ENCODE results near the gene RBM20.
"Not testable (repeated sequence)": the region's sequence is repeated elsewhere in the genome, so short reads cannot be mapped to it uniquely, and the experiment has no call there.

The RBM20 gene

DNA sequence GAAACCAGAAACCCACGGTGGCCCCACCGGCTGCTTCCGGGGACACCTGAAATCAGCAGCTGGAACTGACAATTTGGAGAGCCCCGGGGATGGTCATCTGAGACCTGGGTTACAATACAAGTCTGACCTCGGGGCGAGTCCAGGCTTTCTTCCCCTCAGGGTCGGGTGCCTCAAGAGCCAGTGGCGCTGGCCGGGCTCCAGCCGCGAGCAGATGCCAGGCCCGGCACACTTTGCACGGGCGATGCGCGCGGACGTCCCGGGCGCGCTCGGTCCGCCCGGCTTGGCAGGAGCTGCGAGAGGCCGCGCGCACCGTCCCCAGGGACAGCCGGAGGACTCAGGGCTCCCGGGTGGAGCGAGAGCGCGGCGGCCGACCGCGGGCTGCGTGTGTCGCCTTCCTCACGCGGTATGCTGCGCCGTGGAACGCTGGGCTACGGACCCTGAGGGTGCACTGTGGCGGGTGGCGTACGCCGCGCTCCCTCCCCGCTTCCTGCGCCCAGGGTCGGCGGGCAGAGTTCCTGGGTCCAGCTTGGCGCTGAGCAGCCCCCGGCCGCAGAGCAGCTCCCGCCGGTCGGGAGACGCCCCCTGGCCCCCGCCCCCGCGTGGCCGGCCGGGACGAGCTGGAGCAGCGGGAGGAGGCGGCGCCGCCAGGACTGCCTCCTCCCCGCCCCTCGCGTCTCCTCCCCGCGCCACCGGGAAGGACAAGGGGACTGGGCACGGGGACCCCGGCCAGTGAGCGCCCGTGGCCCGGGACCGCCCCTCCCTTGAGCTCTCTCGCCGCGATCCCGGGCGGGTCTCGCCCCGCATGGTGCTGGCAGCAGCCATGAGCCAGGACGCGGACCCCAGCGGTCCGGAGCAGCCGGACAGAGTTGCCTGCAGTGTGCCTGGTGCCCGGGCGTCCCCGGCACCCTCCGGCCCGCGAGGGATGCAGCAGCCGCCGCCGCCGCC lies at the start of gene RBM20:
TSS of gene RBM20 (plus strand) at position 684 of the 945 bp plus-strand sequence. CDS start at position 803, 119 bp downstream.
- no peak for FAIRE-seq

- no peak for FAIRE-seq
These were observed 46.7 kb upstream of the RBM20 start for GRCh38 chr10:110597476-110597875.

DNA sequence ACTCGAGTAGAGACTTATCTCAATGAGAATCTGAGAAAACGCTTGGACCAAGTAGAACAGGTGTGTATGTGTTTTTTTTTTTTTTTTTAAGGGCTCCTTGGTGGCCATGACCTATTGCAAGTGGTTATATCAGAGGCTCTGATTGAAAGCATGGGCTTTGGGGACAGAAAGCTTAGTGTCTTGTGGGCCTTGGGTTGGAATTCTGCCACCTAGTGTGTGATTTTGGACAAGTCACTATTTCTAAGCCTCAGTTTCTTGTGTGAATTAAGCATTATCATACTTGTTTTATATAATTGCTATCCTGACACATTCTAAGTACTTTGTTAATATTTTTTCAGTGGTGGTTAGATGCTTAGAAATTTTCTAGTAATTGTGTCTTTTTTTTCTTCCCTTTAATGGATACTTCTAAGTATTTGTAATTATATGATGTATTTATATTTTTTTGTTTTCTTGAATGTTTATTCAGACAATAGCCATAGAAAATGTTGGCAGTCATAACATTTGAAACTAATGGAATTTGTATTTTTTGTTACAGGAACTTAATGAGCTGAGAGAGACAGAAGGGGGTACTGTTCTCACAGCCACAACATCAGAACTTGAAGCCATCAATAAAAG lies 43.5 kb upstream of the RBM20 start:
- peak; percentile 92 for FAIRE-seq

GRCh38 chr10:110601581-110601980 lies 42.6 kb upstream of the RBM20 start:
- FAIRE-seq, result no peak

GRCh38 chr10:110608087-110608486 lies 36.0 kb upstream of the RBM20 start:
- FAIRE-seq, result no peak

DNA sequence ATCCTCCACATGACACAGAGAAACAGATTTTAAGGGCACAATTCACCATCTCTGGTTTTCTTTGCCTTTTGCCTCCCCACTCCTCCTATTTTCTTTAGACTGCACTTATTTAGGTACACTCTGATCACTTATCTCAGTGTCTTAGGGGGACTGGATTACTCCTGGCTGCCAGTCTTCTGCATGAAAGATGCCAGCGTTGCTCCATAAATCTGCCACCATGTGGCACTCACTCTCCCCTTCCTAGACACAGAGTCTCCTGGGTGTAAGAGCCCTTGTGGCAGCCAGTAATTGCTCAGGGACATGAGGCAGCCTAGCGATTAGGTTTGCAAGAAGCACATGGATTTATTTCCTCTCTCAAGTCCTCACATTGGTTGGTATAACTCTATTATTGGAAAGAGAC lies 34.5 kb upstream of the RBM20 start:
- no peak for FAIRE-seq

DNA sequence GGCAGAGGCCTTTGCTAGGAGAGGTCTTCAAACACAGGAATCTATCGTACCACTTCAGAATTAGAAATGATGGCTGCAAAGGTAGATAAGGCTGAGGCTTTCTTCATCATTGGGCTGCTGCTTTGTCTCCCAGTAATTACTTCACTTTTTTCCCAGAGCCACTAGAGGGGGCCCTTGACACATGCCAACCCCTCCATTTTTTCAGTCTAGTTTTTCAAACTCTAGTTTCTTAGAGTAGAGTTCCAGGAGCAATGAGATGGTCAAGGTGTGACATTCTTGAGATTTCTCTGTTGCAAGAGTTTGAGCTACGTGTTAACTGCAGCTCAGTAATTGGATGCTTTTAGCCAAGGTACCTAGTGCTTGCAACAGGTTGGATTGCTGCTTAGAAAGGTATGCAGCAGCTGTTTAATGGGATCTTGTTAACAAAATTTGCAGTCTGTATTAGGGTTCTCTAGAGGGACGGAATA lies 33.8 kb upstream of the RBM20 start:
- FAIRE-seq, result peak; percentile 55

DNA sequence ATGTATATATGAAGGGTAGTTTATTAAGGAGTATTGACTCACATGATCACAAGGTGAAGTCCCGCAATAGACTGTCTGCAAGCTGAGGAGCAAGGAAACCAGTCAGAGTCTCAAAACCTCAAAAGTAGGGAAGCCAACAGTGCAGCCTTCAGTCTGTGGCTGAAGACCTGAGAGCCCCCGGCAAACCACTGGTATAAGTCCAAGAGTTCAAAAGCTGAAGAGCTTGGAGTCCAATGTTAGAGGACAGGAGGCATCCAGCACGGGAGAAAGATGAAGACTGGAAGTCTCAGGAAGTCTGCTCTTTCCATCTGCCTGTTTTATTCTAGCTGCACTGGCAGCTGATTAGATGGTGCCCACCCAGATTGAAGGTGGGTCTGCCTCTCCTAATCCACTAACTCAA lies 33.4 kb upstream of the RBM20 start:
- FAIRE-seq, result not testable (repeated sequence)

GRCh38 chr10:110612087-110612486 lies 32.0 kb upstream of the RBM20 start:
- FAIRE-seq, result no peak

GRCh38 chr10:110612629-110613028 lies 31.5 kb upstream of the RBM20 start:
- FAIRE-seq, result no peak

DNA sequence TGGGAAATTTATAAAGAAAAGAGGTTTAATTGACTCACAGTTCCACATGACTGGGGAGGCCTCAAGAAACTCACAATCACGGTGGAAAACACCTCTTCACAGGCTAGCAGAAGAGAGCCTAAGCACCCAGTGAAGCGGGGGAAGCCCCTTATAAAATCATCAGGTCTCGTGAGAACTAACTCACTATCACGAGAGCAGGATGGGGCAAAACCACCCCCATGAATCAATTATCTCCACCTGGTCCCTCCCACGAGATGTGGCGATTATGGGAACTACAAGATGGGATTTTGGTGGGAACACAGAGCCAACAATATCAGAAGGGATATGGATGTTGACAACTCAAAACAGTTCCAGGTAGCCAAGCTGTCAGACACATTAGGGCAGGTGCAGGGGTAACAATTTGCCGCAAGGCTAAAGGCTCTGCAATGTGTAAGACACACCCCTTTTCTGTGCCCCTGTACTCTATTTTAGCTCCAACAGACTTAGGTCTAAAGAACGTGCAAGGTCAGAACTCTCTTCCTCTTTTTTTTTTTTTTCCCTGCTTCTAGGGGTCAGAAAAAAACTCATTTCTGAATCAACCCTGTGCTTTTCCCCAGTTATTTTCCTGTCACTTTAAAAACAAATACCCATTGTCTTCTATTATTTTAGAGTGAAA lies 30.7 kb upstream of the RBM20 start:
- FAIRE-seq, result no peak

- FAIRE-seq, result no peak
These were observed 30.1 kb upstream of the RBM20 start for GRCh38 chr10:110613996-110614495.

- FAIRE-seq, result no peak
These were observed 28.9 kb upstream of the RBM20 start for GRCh38 chr10:110615057-110615747.

- FAIRE-seq, result no peak
These were observed 27.6 kb upstream of the RBM20 start for GRCh38 chr10:110616493-110617033.

DNA sequence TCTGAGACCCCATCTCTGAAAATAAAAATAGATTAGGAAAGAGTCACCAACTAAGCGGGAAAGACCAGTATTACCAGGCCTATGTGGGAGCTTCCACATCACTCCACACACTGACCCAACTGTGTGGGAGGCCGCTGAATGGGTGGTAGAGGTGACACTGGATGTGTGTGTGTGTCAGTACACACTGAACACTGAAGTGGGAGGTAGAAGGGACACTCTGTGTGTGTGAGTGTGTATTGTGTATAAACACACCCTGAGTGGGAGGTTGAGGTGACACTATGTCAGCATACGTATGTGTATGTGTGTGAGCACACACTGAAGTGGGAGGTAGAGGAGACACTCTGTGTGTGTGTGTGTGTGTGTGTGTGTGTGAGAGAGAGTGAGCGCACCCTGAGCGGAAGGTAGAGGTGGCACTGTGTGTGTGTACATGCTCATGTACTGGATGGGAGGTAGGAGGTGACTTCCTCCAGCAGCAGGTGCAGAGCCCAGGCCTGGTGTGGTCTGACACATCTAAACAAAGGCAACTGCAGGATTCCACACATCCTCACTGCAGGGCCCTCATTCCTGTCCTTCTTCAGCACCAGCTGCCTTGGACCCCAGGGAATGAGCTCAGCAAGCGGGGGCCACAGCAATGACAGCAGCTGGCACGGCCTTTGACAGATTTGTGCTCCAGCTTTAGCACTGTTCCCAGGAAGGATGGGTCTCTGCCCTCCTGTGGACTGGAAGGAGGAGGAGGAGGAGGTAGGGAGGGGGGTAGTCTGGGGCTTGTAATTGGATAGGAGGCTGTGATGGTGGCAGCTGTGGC lies 26.5 kb upstream of the RBM20 start:
- no peak for FAIRE-seq

- no peak for FAIRE-seq
These were observed 25.9 kb upstream of the RBM20 start for GRCh38 chr10:110618230-110618610.

DNA sequence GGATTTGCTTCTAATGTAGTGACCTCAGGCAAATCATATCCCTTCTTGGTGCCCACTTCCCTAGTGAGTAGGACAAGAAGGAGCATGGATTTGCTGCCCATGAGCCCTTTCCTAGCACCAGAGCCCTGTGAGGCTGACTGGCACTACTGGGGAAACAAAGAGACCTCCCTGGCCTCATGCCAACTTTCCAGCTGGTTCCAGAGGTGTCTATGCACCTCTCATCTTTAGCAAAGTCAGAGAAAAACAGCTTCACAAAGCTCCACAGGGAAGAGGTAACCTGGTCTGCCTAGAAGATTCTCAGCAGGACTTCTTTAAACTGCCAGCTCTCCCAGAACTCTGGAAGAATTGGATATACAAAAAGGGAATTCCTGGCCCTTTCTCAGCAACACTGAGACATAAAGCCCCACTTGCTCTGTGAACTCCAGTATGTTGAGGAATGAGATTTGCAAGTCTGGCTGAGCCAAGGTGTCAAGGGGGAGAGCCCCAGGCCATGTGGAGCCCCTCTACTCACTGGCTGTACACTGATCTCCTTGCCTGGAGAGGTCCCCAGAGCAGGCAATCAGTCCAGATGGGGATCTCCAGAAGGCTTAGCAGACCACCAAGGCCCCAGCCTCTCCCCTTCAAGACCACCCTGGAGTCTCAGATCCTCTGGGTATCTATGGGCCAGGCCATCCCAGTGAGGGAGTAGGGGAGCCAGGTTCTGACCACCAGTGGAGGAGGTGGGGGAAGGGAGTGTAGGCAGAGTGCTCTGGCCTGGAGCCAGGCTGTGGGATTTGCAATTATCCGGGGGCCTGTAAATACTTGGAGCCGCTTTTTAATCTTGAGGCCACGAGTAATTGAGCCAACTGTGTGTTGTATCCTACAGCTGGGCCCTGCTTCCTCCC lies 24.4 kb upstream of the RBM20 start:
- no peak for FAIRE-seq

GRCh38 chr10:110620398-110620719 lies 23.8 kb upstream of the RBM20 start:
- no peak for FAIRE-seq

GRCh38 chr10:110623316-110623715 lies 20.8 kb upstream of the RBM20 start:
- not testable (repeated sequence) for FAIRE-seq

DNA sequence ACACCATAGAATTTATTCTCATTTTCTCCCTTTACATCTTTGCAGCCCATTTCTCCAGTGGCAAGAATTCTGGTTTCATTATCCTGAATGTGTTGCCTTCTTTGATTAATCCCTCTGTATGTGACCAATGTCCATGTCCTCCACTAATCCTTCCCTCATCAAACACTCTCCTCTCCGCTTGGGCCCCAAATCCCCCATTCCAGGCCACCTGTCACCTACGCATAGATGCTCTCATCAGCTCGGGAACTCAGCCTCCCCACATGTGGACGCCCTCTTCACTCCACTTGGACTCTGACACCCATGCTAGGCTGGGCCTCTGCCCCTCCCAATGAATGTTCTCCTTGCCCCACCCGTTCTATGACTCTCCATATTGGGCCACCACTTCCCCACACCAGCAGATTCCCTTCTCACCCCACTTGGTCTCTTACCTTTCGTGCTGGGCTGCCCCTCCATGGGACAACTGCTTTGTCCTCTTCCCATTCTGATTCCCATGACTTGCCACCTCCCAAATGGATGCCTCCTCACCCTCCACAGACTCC lies 18.7 kb upstream of the RBM20 start:
- no peak for FAIRE-seq

All from TTC549 (cell line).